ENCODE results near the gene BCL7B. TPM values are rescaled to one million over a fixed set of nuclear protein-coding genes. Genes with fewer than 3 reads are reported as not detected.
"Not testable (repeated sequence)": the region's sequence is repeated elsewhere in the genome, so short reads cannot be mapped to it uniquely, and the experiment has no call there.

The BCL7B gene
- total RNA-seq, 1 donor from 2014 or later = 21.7 TPM

GRCh38 chr7:73535918-73536317 is 21.6 kb downstream of the BCL7B start:
- DNase-seq (ENCODE audit: low read depth) = not testable (repeated sequence)

DNA sequence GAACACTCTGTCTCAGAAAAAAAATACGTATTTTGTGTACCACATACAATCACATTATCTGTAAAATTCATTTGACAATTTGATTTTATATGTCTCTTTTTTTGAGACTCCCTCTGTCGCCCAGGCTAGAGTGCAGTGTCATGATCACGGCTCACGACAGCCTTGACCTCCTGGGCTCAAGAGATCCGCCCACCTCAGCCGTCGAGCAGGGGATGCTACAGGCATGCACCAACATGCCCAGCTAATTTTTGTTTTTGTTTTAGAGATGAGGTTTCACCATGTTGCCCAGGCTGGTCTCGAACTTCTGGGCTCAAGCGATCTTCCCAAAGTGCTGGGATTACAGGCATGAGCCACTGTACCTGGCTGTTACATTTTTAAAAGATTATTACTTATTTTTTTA is 23.7 kb downstream of the BCL7B start:
- DNase-seq (ENCODE audit: low read depth) = no peak

DNA sequence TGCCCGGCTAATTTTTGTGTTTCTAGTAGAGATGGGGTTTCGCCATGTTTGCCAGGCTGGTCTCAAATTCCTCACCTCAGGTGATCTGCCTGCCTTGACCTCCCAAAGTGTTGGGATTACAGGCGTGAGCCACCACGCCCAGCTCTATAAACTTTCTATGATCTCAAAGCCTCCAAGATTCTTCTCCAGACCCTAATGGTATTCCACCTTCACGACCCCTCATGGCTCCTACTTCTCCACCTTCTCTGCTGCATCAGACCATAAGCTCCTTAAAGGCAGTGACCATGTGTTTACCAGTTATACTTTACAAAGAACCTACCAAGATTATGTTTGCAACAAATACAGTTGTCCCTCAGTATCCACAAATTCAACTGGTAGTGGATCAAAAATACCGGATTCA is 25.3 kb downstream of the BCL7B start:
- DNase-seq (ENCODE audit: low read depth) = no peak

DNA sequence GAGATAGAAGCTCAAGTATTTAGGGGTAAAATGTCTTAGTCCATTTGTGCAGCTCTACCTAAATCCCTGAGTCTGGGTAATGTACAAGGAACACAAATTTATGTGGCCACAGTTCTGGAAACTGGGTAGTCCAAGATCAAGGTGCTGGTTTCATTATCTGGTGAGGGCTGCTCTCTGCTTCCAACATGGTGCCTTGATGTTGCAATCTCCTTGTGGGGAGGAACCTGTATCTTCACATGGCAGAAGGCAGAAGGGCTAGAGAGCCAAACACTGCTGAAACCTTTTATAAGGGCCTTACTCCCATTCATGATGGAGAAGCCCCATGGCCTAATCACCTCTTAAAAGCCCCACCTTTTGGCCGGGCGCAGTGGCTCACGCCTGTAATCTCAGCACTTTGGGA is 26.7 kb downstream of the BCL7B start:
- no peak for DNase-seq (ENCODE audit: low read depth)

GRCh38 chr7:73526896-73527821 is 30.3 kb downstream of the BCL7B start:
- no peak for DNase-seq (ENCODE audit: low read depth)

- DNase-seq (ENCODE audit: low read depth) = not testable (repeated sequence)
Observed at GRCh38 chr7:73526158-73526494, 31.4 kb downstream of the BCL7B start.

DNA sequence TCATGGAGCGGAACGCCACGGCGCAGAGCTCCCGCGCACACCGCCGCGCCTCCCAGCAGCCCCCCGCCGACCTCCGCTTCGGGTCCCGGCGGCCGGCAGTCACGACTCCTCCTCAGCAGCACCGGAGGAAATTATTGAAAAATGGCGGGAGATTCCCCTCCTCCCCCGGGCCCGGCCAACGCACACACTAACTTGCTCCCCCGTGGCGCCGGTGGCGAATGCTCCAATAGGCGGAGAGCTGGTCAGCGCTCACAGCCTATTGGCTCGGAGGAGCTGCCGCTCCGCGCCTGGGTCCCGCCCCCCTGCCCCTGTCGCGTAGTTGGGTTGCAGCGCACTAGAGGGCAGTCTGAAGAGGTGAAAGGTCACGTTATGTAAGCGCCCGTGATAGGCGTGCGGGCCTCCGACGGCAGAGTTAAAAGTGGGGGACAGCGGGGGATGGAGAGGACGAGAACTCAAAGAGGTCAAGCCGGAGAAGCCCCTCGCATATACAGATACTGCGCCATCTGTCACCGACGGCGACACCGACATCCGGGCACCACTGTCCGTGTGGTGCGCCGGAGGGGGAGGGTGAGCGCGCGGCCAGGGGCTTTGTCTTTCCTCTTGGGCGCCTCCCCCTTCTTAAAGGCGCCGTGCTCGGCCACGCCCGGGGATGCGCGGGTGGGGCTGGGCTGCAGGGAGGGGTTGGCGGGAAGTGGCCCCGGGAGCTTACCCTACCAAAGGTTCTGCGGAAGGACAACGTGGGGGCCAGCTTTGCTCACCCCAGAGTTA is 35.2 kb downstream of the BCL7B start, which contains the start of gene BAZ1B:
TSS of gene BAZ1B (minus strand) at position 189 of the 768 bp plus-strand sequence. CDS start 360 bp downstream, outside the sequence.
- peak; percentile 91 for DNase-seq (ENCODE audit: low read depth)

- DNase-seq (ENCODE audit: low read depth) = no peak
Observed at GRCh38 chr7:73521636-73522104, 35.8 kb downstream of the BCL7B start.

DNA sequence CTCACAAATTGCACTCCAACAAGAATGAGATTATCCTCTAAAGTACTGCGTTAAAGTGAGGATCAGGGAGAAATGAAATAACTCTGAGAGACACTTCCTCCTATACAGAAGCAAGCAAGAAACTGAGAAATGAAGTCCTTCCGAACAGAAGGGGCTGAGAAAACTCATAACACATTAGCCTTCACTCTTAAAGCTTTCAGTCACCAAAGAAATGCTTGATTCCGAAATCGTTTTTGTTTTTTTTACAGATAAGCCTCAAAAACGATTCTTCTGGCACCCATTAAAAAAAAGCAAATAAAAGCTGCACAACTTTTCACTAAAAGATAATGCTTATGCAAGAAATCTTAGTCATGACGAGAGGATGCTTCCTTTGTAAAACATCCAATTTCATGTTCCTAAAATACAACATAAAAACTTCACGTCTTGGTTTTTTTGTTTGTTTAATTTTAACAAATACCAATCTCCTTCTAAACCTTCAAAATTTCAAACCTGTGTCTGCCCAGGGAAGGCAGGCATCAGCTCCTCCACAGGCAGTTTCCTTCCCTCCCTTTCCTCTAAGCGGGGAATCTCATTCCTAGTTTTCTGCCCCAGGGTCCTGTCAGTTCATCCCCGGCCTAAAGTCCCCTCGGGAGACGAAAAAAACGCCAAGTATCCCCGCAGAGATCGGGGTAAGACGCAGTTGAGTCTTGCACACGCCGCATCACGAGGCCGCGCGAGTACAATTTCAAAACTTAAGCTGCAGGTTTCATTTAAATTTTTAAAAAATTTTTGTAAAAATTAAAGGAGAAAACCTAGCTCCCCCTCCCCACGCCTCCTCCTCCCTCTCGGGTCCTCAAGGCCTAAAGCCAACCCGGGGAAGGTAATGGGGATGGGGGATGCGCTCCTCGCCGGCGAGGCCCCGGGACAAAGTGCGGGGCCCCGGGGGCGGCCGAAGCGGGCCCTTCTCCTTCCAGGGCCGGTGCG is 36.5 kb downstream of the BCL7B start:
- no peak for DNase-seq (ENCODE audit: low read depth)

DNA sequence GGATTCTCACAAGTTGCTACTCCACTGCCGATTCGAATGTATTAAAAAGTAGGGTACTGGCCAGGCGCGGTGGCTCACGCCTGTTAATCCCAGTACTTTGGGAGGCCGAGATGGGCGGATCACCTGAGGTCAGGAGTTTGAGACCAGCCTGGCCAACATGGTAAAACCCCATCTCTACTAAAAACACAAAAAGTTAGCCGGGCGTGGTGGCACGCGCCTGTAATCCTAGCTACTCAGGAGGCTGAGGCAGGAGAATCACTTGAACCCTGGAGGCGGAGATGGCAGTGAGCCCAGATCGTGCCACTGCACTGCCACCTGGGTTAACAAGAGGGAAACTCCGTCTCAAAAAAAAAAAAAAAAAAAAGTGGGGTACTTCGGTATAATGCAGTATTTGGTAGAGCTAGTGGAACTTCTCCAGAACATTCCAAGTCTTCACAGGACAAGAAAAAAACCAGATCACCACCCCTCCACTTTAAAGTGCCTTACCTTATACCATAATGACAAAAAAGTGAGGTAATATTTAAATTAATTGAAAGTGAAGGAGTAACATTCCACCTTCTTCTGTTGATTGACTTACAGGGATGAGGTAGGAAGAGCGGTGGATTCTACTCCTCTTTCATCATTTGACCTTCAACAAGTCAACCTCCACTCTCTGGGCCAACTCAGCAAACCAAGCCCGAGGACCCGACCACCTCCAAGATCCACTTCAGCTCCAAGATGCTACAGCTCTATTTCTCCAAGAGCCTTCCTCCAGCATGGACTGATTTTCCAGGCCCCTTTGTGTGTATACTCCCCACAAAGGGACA is 37.4 kb downstream of the BCL7B start:
- no peak for DNase-seq (ENCODE audit: low read depth)

DNA sequence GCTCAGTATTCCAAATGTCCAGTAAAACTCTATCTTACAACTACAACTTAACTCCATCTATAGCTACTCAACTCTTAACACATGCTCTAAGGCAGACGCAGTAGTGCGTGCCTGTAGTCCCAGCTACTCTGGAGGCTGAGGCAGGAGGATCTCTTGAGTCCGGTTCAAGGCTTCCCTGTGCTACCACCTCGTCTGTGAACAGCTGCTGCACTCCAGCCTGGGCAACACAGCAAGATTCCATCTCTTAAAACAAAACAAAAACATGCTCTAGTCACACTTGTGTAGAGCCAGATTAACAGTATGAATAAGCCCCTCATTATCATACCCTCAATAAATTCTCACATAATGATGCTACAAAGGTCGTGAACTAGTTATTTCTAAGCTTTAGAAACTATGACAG is 39.0 kb downstream of the BCL7B start:
- DNase-seq (ENCODE audit: low read depth) = no peak

- no peak for DNase-seq (ENCODE audit: low read depth)
Observed at GRCh38 chr7:73517241-73517995, 40.1 kb downstream of the BCL7B start.

- no peak for DNase-seq (ENCODE audit: low read depth)
Observed at GRCh38 chr7:73515178-73515577, 42.3 kb downstream of the BCL7B start.

DNA sequence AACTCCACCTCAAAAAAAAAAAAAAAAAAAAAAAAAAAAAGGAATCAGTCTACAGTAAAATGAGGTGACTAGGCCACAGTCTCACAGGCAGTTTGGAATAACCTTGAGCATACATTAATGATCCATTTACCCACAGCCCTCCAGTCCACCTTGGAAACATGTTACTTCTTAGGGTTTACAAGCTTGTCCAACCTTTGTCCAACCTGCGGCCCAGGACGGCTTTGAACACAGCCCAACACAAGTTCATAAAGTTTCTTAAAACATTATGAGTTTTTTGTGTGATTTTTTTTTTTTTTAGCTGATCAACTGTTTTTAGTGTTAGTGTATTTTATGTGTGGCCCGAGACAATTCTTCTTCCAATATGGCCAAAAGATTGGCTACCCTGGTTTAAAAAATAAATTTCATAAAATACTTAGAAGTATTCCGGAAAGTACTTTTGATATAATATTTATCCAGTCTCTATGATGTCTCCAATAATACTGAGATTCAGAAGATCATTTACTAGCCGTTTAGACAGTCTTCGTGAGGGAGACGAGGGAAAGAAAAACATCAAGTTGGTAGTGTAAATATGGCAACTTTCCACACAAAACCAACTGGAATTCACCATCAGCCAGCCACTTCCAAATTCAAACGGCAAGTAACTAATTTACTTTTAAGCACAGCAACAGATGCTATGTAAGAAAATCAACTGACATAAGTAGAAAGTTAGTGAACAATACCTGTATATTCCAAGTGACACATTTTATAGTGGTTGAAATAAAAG is 45.3 kb downstream of the BCL7B start:
- DNase-seq (ENCODE audit: low read depth) = no peak

DNA sequence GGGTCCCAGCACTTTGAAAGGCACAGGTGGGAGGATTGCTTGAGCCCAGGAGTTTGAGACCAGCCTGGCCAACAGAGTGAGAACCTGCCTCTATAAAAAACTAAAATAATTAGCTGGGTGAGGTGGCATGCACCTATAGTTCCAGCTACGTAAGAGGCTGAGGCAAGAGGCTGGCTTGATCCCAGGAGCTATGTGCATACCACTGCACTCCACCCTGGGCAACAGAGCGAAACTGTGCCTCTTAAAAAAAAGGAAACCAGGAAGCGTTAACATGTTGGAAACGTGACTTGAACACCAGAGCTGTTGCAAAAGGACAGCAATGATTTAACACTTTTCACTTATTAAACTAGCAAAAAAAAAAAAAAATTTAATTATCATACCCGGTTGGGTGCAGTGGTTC is 48.0 kb downstream of the BCL7B start:
- peak; percentile 75 for DNase-seq (ENCODE audit: low read depth)

- DNase-seq (ENCODE audit: low read depth) = no peak
Observed at GRCh38 chr7:73507556-73507955, 49.9 kb downstream of the BCL7B start.

DNA sequence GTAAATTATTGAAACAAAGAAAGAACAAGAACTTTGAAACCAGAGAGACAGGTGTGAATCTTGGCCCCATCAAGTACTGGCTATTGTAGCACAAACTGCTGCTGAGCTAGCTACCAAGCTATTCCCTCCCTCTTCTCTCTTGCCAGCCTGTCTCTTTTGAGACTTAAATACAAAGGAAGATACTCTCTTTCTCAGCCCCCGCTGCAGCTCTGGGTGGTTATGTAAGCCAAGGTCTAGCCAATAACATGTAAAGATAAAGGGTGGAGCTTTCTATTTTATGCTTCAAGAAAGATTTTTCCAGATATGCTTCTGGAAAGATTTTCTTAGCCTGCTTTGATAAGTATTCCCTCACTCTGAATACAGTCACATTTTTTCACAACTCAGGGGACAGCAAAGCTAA is 52.6 kb downstream of the BCL7B start:
- DNase-seq (ENCODE audit: low read depth) = no peak

GRCh38 chr7:73504017-73504416 is 53.5 kb downstream of the BCL7B start:
- no peak for DNase-seq (ENCODE audit: low read depth)

- DNase-seq (ENCODE audit: low read depth) = no peak
Observed at GRCh38 chr7:73503229-73503628, 54.3 kb downstream of the BCL7B start.
